C4-2B (cell line): ENCODE measurements around the gene PSAPL1.

Experiments
- H3K27ac ChIP-seq: fragments of 450-650 bp; 2 replicates; pipeline ENCODE4 v1.5.1; 2017
- ZFX ChIP-seq: fragments of 450-650 bp; IDR thresholded peaks from 2 replicates; pipeline ENCODE4 v1.6.1; 2017
- TF ChIP-seq, protein P1 (sequence below): fragments of 450-650 bp; conservative IDR thresholded peaks from 2 replicates; pipeline ENCODE4 v1.5.1; 2017; ENCODE audit warnings: mild to moderate bottlenecking

The PSAPL1 gene

DNA sequence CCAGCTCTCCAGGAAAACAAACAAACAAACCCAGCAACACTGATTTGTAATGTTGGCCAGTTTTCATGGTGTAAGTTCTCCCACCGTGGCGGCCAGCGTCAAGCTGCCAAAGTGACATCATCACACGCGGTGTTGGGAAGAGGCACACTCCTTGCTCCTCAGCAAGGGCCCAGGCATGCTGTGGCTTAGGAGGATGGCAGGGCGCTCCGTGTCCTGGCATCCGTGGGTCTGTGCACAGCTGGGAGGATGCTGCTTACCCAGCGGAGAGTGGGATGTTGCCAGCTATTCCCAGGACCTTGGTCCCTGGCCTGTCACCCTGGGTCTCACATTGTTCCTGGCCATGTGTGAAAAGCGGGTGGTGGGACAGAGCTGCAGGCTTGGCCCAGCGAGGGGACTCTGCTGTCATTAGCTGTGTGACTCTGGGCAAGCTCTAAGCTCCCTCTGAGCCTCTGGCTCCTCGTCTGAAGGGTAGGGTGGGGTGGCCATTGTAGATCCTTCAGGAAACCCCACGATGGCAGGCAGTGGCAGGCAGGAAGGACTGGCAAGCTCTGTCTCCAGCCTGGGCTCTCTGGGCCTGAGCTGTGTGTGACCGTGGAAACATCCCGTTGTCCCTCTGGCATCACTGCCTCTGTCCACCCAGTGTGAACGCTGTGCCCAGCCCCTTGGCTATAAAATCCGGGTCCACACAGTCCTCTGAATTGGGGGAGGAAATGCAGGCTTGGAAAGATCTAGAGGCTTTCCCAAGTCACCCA lies 10.8 kb downstream of the PSAPL1 start:
- H3K27ac ChIP-seq = no peak overlapping the region
- TF ChIP-seq, protein P1, sequence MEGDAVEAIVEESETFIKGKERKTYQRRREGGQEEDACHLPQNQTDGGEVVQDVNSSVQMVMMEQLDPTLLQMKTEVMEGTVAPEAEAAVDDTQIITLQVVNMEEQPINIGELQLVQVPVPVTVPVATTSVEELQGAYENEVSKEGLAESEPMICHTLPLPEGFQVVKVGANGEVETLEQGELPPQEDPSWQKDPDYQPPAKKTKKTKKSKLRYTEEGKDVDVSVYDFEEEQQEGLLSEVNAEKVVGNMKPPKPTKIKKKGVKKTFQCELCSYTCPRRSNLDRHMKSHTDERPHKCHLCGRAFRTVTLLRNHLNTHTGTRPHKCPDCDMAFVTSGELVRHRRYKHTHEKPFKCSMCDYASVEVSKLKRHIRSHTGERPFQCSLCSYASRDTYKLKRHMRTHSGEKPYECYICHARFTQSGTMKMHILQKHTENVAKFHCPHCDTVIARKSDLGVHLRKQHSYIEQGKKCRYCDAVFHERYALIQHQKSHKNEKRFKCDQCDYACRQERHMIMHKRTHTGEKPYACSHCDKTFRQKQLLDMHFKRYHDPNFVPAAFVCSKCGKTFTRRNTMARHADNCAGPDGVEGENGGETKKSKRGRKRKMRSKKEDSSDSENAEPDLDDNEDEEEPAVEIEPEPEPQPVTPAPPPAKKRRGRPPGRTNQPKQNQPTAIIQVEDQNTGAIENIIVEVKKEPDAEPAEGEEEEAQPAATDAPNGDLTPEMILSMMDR = no peak
- TF ChIP-seq ZFX = no peak

DNA sequence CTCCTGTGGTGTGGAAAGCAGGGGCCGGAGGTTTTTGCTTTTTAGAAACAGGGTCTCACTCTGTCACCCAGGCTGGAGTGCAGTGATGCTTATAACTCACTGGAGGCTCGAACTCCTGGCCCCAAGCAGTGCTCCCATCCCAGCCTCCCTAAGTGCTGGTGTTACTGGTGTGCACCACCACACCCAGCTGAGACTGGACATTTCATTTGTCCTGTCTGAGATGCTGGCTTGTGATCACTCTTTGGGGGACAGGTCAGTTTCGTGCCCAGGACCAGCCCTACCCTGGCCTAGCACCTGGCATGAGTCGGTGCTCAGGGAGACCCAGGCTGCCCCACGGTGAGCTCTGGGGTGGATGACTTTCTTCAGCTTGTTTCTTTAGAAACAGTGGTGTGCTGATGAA lies 11.3 kb downstream of the PSAPL1 start:
- TF ChIP-seq ZFX = no peak
- TF ChIP-seq, protein P1 = no peak
- no peak overlapping the region for H3K27ac ChIP-seq

DNA sequence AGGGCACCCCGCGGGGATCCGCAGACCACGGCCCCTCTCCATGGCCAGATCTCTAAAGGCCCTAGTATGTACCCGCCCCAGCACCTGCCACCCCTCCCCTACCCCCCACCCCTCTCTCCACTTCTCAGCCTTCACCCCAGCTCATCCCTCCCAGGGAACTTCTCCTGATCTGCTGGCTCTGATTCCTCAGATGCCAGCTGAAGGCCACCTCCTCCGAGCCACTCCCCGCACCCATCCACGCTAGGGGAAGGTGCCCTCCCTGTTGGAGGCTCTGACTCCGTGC lies 11.9 kb downstream of the PSAPL1 start:
- no peak for TF ChIP-seq ZFX
- TF ChIP-seq, protein P1 = no peak
- no peak overlapping the region for H3K27ac ChIP-seq

DNA sequence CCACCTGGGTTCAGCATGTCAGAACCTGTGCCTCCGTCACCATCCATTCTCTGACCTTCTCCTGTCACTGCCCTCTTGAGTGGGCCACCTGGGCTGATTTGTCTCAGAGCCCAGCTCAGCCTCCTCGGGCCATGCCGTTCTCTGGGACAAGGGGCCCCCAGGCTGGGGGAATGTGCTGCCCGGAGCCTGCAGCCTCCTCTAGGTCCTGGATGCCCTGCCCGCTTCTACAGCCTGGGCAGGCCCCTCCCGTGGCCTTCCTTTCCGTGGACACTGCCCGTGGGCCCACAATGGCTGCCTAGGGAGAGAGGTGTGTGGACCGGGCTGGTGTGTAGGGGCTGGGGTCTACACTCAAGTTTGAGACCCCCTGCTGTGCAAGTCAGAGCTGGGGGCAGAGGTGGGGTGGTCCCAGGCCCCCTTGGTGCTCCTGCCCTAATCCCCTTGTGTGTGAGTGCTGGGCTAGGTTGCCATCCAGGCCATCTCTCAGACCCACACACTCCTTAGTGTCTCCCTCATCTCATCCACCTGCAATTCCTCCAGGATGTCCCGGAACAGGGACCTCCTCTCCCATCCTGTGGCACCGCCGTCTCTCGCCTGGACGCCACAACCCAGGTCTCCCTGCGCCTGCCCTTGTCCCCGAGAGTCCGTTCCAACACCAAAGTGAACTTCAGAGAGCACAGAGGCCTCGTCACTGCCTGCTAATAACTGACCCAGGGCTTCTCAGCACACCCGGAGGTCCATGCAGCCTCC lies 12.4 kb downstream of the PSAPL1 start:
- no peak overlapping the region for H3K27ac ChIP-seq
- no peak for TF ChIP-seq ZFX
- TF ChIP-seq, protein P1 = no peak

DNA sequence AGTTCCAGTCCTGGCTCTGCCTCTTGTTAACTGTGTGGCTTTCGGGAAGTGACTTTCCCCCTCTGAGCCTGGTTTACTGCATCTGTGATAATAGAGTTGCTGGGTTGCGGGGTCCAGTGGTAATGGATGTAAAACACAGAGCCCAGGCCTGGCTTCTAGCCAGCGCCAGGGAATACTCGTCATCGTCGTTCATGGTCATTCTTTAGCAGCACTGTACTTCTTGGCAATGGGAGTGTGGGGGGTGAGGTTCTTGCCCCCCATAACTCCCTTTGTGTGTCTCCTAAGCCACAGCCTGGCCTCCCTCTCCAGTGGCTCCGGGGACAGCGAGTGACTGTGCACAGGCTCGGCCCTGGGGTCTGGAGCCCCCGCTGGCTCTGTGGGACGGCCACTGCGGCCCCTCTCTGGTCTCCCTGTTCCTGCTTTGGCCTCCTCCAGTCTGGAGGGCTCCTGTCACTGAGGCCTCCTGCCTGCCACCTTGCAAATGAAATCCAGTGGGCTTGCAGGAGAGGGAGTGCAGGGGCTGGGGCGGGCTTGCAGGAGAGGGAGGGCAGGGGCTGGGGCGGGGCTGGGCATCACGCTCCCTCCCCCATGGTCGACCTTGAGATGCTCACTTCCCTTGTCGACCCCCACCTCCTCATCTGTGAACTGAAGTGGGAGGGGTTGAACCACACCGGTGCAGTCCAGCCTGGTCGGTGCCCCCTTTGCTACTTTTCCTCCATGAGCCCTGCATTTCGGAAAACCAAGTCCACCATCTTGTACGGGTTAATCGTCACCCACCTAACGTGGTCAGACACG lies 13.2 kb downstream of the PSAPL1 start:
- TF ChIP-seq, protein P1 = no peak
- TF ChIP-seq ZFX = no peak
- H3K27ac ChIP-seq = no peak overlapping the region

DNA sequence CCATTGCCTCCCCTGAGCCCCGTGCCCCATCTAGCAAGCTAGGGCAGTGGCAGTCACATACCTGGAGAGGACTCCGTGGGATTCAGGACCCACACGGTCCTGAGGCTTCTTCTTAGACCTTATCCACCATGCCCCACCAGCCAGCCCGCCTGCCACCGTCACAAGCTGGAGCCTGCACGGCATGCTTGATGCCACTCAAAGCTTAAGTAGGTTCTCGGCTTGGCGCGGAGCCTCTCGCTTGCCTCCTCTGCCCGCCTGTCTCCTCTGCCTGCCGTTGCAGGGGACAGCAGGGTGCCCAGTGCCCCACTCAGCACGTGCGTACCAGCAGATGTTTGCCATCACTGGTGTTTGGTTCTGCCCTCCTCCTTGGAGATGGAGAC lies 14.1 kb downstream of the PSAPL1 start:
- TF ChIP-seq ZFX = no peak
- TF ChIP-seq, protein P1 = no peak
- H3K27ac ChIP-seq = no peak overlapping the region
